ENCODE measurements around the gene GHITM. TPM values are rescaled to one million over a fixed set of nuclear protein-coding genes. Genes with fewer than 3 reads are reported as not detected.

GHITM gene
- total and polyA plus RNA-seq, 2 experiments from 2014 or later = 97.1 to 105 TPM

- DNase-seq (ENCODE audit: low spot score) = no peak
- H3K27ac ChIP-seq (ENCODE audit: low read depth) = no peak overlapping the region
- no peaks in the 10 kb centered on the region for H3K27me3 ChIP-seq (ENCODE audit: insufficient read depth)
- no peak overlapping the region for H2AFZ ChIP-seq
- no peak overlapping the region for H3K4me2 ChIP-seq
- no peaks in the 10 kb centered on the region for H3K4me1 Mint-ChIP-seq
- no peaks in the 10 kb centered on the region for H3F3A ChIP-seq (replicated peaks; ENCODE audit: low read depth)
- no peak overlapping the region for H3K27ac Mint-ChIP-seq
- H3K36me3 ChIP-seq (ENCODE audit: insufficient read depth) = peaks cover 55% of the 10 kb centered on the region
- H3K4me1 ChIP-seq (ENCODE audit: insufficient read depth) = no peaks in the 10 kb centered on the region
- H3K36me3 Mint-ChIP-seq (ENCODE audit: low read depth) = peaks cover 72% of the 10 kb centered on the region
- no peak overlapping the region for H3K4me3 Mint-ChIP-seq
- H4K20me1 ChIP-seq (replicated peaks; ENCODE audit: insufficient read depth) = peaks cover 3% of the 10 kb centered on the region; the same call in 1 of the 2 replicates
- no peak for TF ChIP-seq NANOG (IDR thresholded peaks at IDR 0.05; ENCODE audit: borderline replicate concordance)
- TF ChIP-seq, protein P1, sequence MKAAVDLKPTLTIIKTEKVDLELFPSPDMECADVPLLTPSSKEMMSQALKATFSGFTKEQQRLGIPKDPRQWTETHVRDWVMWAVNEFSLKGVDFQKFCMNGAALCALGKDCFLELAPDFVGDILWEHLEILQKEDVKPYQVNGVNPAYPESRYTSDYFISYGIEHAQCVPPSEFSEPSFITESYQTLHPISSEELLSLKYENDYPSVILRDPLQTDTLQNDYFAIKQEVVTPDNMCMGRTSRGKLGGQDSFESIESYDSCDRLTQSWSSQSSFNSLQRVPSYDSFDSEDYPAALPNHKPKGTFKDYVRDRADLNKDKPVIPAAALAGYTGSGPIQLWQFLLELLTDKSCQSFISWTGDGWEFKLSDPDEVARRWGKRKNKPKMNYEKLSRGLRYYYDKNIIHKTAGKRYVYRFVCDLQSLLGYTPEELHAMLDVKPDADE (IDR thresholded peaks at IDR 0.05) = no peak
- no peak for TF ChIP-seq POLR2AphosphoS5 (IDR thresholded peaks at IDR 0.05; ENCODE audit: low read depth)
- no peak for TF ChIP-seq JUNB (IDR thresholded peaks at IDR 0.05; ENCODE audit: unreplicated experiment)
- no peak for TF ChIP-seq REST (IDR thresholded peaks at IDR 0.05; ENCODE audit: unreplicated experiment)
- no peak for TF ChIP-seq EZH2 (IDR thresholded peaks at IDR 0.05; ENCODE audit: low read depth, unreplicated experiment)
- TF ChIP-seq ZNF462 (CRISPR knock-in tag; IDR thresholded peaks at IDR 0.05) = no peak
- no peak for TF ChIP-seq ZNF114 (CRISPR knock-in tag; IDR thresholded peaks at IDR 0.05)
- H3K4me3 ChIP-seq = no peak overlapping the region
- ATAC-seq = no peak
- no peaks in the 10 kb centered on the region for H3K79me2 ChIP-seq (replicated peaks; ENCODE audit: insufficient read depth)
- no peaks in the 10 kb centered on the region for H3K9me2 ChIP-seq (ENCODE audit: insufficient read depth)
- no peaks in the 10 kb centered on the region for H3K27me3 Mint-ChIP-seq (ENCODE audit: insufficient read depth, low read depth, poor library complexity)
- no peaks in the 10 kb centered on the region for H3K9me3 Mint-ChIP-seq
Observed at GRCh38 chr10:84147347-84147746, 8.0 kb downstream of the GHITM start.
